Measurements from ENCODE around the gene UGT1A9.

DNA sequence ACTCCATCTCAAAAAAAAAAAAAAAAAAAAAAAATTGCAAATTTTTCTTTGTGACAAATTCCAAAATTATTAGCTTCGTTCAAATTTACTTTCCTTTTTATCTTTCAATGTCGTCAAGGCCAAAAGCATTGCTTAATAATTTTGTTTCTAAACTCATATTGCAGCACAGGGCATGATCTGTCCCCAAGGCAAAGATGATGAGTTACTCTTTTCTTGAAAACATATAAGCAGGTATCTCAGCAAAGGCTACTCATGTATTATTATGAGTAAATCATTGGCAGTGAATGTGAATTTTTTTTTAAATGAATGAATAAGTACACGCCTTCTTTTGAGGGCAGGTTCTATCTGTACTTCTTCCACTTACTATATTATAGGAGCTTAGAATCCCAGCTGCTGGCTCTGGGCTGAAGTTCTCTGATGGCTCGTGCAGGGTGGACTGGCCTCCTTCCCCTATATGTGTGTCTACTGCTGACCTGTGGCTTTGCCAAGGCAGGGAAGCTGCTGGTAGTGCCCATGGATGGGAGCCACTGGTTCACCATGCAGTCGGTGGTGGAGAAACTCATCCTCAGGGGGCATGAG lies 9.9 kb downstream of the UGT1A9 start, which contains the start of gene UGT1A7:
- TF ChIP-seq POLR2A (IDR thresholded peaks at IDR 0.05; ENCODE audit: low read depth): no peak
- TF ChIP-seq, protein P1, sequence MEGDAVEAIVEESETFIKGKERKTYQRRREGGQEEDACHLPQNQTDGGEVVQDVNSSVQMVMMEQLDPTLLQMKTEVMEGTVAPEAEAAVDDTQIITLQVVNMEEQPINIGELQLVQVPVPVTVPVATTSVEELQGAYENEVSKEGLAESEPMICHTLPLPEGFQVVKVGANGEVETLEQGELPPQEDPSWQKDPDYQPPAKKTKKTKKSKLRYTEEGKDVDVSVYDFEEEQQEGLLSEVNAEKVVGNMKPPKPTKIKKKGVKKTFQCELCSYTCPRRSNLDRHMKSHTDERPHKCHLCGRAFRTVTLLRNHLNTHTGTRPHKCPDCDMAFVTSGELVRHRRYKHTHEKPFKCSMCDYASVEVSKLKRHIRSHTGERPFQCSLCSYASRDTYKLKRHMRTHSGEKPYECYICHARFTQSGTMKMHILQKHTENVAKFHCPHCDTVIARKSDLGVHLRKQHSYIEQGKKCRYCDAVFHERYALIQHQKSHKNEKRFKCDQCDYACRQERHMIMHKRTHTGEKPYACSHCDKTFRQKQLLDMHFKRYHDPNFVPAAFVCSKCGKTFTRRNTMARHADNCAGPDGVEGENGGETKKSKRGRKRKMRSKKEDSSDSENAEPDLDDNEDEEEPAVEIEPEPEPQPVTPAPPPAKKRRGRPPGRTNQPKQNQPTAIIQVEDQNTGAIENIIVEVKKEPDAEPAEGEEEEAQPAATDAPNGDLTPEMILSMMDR (IDR thresholded peaks at IDR 0.05): no peak
- TF ChIP-seq EP300 (IDR thresholded peaks at IDR 0.05): no peak
- TF ChIP-seq POLR2AphosphoS5 (IDR thresholded peaks at IDR 0.05): no peak

Measured in esophagus muscularis mucosa (tissue), 4 donors.